IMR-90 (cell line): ENCODE data around the gene KIF25. TPM values are rescaled to one million over a fixed set of nuclear protein-coding genes. Genes with fewer than 3 reads are reported as not detected.

Experiments used
- ATAC-seq: fragments of 200-7000 bp; cut with Tn5 transposase; 2 replicates; pipeline ENCODE4 v1.9.1; 2020; ENCODE audit warnings: low read depth, mild to moderate bottlenecking, moderate library complexity
- BruUV-seq: library from RNA; stranded (reverse); fragments of 400-500 nt; replicated peaks from 2 replicates; lab custom pipeline; 2021; lab: Mats Ljungman, UMichigan
- CTCF ChIA-PET: fragments of 300-600 bp; formaldehyde crosslinking; extraction: SDS; loops from one replicate; lab custom pipeline; 2021; ENCODE audit warnings: antibody characterized with exemption; lab: Yijun Ruan, JAX
- POLR2A ChIA-PET: fragments of 300-600 bp; sonication (Branson Sonifier 250); formaldehyde crosslinking; loops from one replicate; lab custom pipeline; 2022; ENCODE audit warnings: antibody characterized with exemption; ENCODE audit not compliant: unreplicated experiment; lab: Charles Lee
- DNase-seq: peaks from one replicate; pipeline ENCODE4 v3.0.0; 2013
- H2AFZ ChIP-seq: replicated peaks from 2 replicates; pipeline ENCODE3; 2013; ENCODE audit warnings: low read length, mild to moderate bottlenecking; ENCODE audit not compliant: poor library complexity
- H2AK5ac ChIP-seq: 2 replicates; pipeline ENCODE4 v1.6.1; 2013; ENCODE audit warnings: low read depth, low read length, inconsistent platforms
- H2AK9ac ChIP-seq: replicated peaks from 2 replicates; pipeline ENCODE3; 2013; ENCODE audit warnings: mild to moderate bottlenecking, low read depth, low read length, moderate library complexity; ENCODE audit not compliant: poor library complexity
- H2BK120ac ChIP-seq: 2 replicates; pipeline ENCODE4 v1.6.1; 2013; ENCODE audit warnings: low read depth, low read length, inconsistent platforms
- H2BK15ac ChIP-seq: 3 replicates; pipeline ENCODE4 v1.6.1; 2013; ENCODE audit warnings: low read depth, low read length, inconsistent platforms
- H2BK20ac ChIP-seq: 2 replicates; pipeline ENCODE4 v1.6.1; 2013; ENCODE audit warnings: low read depth, mild to moderate bottlenecking, inconsistent platforms, low read length, moderate library complexity
- H2BK5ac ChIP-seq: 2 replicates; pipeline ENCODE4 v1.6.1; 2013; ENCODE audit warnings: mild to moderate bottlenecking, low read depth, low read length, inconsistent platforms; ENCODE audit not compliant: poor library complexity, severe bottlenecking
- H3K14ac ChIP-seq: replicated peaks from 2 replicates; pipeline ENCODE4 v1.6.1; 2013; ENCODE audit warnings: low read depth, low read length, inconsistent platforms
- H3K18ac ChIP-seq: 2 replicates; pipeline ENCODE4 v1.6.1; 2013; ENCODE audit warnings: low read depth, low read length, control low read depth
- H3K23ac ChIP-seq: 2 replicates; pipeline ENCODE4 v1.6.1; 2013; ENCODE audit warnings: low read depth, low read length, inconsistent platforms
- H3K27ac ChIP-seq: 2 replicates; pipeline ENCODE4 v1.5.1; 2013; ENCODE audit warnings: mild to moderate bottlenecking, control low read depth, low read length; ENCODE audit not compliant: insufficient read depth
- H3K27me3 ChIP-seq: 2 replicates; pipeline ENCODE4 v1.6.1; 2013; ENCODE audit warnings: low read length; ENCODE audit not compliant: control insufficient read depth, insufficient read depth
- H3K36me3 ChIP-seq: 2 replicates; pipeline ENCODE4 v1.6.1; 2013; ENCODE audit warnings: low read length, mixed read lengths; ENCODE audit not compliant: control insufficient read depth, insufficient read depth
- H3K4ac ChIP-seq: 2 replicates; pipeline ENCODE4 v1.6.1; 2013; ENCODE audit warnings: low read depth, low read length, inconsistent platforms
- H3K4me1 ChIP-seq: 2 replicates; pipeline ENCODE4 v1.6.1; 2013; ENCODE audit warnings: low read length, mixed read lengths; ENCODE audit not compliant: control insufficient read depth, insufficient read depth
- H3K4me2 ChIP-seq: 2 replicates; pipeline ENCODE4 v1.6.1; 2013; ENCODE audit warnings: low read depth, mild to moderate bottlenecking, control low read depth, low read length, moderate library complexity
- H3K4me3 ChIP-seq: 2 replicates; pipeline ENCODE4 v1.5.1; 2013; ENCODE audit warnings: low read depth, mild to moderate bottlenecking, control low read depth, low read length, moderate library complexity; ENCODE audit not compliant: insufficient read depth
- H3K56ac ChIP-seq: 2 replicates; pipeline ENCODE4 v1.6.1; 2013; ENCODE audit warnings: low read length, inconsistent platforms; ENCODE audit not compliant: insufficient read depth; ENCODE audit errors: extremely low read depth
- H3K79me1 ChIP-seq, 2 experiments: 2 replicates each; pipeline ENCODE4 v1.6.1; 2013; ENCODE audit warnings: low read length in 2 of 2, inconsistent platforms in 1 of 2, low read depth in 1 of 2
- H3K9ac ChIP-seq: 2 replicates; pipeline ENCODE4 v1.6.1; 2013; ENCODE audit warnings: low read depth, low read length, control low read depth
- H3K9me1 ChIP-seq: 2 replicates; pipeline ENCODE4 v1.6.1; 2013; ENCODE audit warnings: low read length, inconsistent platforms; ENCODE audit not compliant: insufficient read depth
- H3K9me3 ChIP-seq: 2 replicates; pipeline ENCODE4 v1.6.1; 2013; ENCODE audit warnings: low read length; ENCODE audit not compliant: control insufficient read depth, insufficient read depth
- H4K20me1 ChIP-seq: 2 replicates; pipeline ENCODE4 v1.6.1; 2013; ENCODE audit warnings: low read length, inconsistent platforms; ENCODE audit not compliant: insufficient read depth
- H4K5ac ChIP-seq: 2 replicates; pipeline ENCODE4 v1.6.1; 2013; ENCODE audit warnings: mild to moderate bottlenecking, low read depth, low read length, control low read depth
- H4K8ac ChIP-seq, 2 experiments: 2 replicates each; pipeline ENCODE4 v1.6.1; 2013; ENCODE audit warnings: low read depth in 2 of 2, low read length in 2 of 2, control low read depth in 1 of 2, inconsistent platforms in 1 of 2
- H4K91ac ChIP-seq: 2 replicates; pipeline ENCODE4 v1.6.1; 2013; ENCODE audit warnings: low read depth, low read length, inconsistent platforms; ENCODE audit not compliant: insufficient read depth
- CEBPB ChIP-seq: IDR thresholded peaks from 2 replicates; pipeline ENCODE4 v1.6.1; 2012; ENCODE audit warnings: low read depth, low read length, improper control_type of control experiment
- CTCF ChIP-seq: conservative IDR thresholded peaks from 2 replicates; pipeline ENCODE4 v1.5.1; 2012; ENCODE audit warnings: mild to moderate bottlenecking, low read depth, low read length, improper control_type of control experiment
- FOS ChIP-seq: fragments of 150-350 bp; IDR thresholded peaks from 2 replicates; pipeline ENCODE4 v1.6.1; 2016; ENCODE audit warnings: low read depth, low read length
- MAFK ChIP-seq: IDR thresholded peaks from 2 replicates; pipeline ENCODE4 v1.6.1; 2012; ENCODE audit warnings: low read depth, low read length, improper control_type of control experiment
- MAZ ChIP-seq: IDR thresholded peaks from 2 replicates; pipeline ENCODE4 v1.6.1; 2012; ENCODE audit warnings: low read depth, mild to moderate bottlenecking, low read length, improper control_type of control experiment, moderate library complexity, borderline replicate concordance
- NFE2L2 ChIP-seq: fragments of 150-350 bp; IDR thresholded peaks from 2 replicates; pipeline ENCODE4 v1.6.1; 2016; ENCODE audit warnings: low read depth, mild to moderate bottlenecking, low read length
- POLR2A ChIP-seq: IDR thresholded peaks from 2 replicates; pipeline ENCODE4 v1.6.1; 2012; ENCODE audit warnings: mild to moderate bottlenecking, low read depth, low read length
- RAD21 ChIP-seq: IDR thresholded peaks from 2 replicates; pipeline ENCODE4 v1.6.1; 2012; ENCODE audit warnings: low read length, improper control_type of control experiment
- RFX5 ChIP-seq: IDR thresholded peaks from 2 replicates; pipeline ENCODE4 v1.8.0; 2012; ENCODE audit warnings: low read depth, mild to moderate bottlenecking, low read length, moderate library complexity
- SMC3 ChIP-seq: fragments of 150-350 bp; IDR thresholded peaks from 2 replicates; pipeline ENCODE4 v1.6.1; 2016; ENCODE audit warnings: low read depth, mild to moderate bottlenecking, antibody characterized with exemption, low read length, moderate library complexity
- WGBS, 2 experiments: methylation state at CpG; one replicate each; pipeline versions ENCODE4 v1.1.5 to v1.1.7; 2013; ENCODE audit warnings: missing lambda C conversion rate in 2 of 2; ENCODE audit not compliant: insufficient read length in 1 of 2; ENCODE audit errors: extremely low coverage in 2 of 2; 5-methylcytosine and 5-hydroxymethylcytosine counted together
- dilution Hi-C: fragments of 300-500 bp; cut with HindIII; formaldehyde crosslinking; loops from one replicate; pipeline ENCODE4 v1.14.3; 2018; ENCODE audit warnings: low sequenced_read_pairs; ENCODE audit not compliant: unreplicated experiment
- in situ Hi-C: fragments of 300-500 bp; cut with MboI; formaldehyde crosslinking; loops from 3 replicates; pipeline ENCODE4 v1.14.3; 2019; ENCODE audit warnings: low sequenced_read_pairs, inconsistent platforms, mixed read lengths
- intact Hi-C: fragments of 100-400 bp; cut with micrococcal nuclease; formaldehyde crosslinking; loops from 2 replicates; pipeline ENCODE4 v1.10.0; 2022
- polyA plus RNA-seq, 3 experiments: library from polyadenylated mRNA; depleted of rRNA; stranded (reverse); fragments of >200 nt; gene quantifications; 2 replicates each; pipeline ENCODE4 v1.2.3, GENCODE V29; 2012; ENCODE audit warnings: low replicate concordance in 1 of 3
- total RNA-seq: library from RNA; depleted of rRNA; stranded (reverse); fragments of >200 nt; gene quantifications from 2 replicates; pipeline ENCODE4 v1.2.3, GENCODE V29; 2012
- TF ChIP-seq, protein P1 (sequence below): fragments of 150-350 bp; IDR thresholded peaks from 2 replicates; pipeline ENCODE4 v1.6.1; 2016; ENCODE audit warnings: low read depth, mild to moderate bottlenecking, low read length, moderate library complexity, borderline replicate concordance
- TF ChIP-seq, protein P2 (sequence below): fragments of 150-350 bp; IDR thresholded peaks from 2 replicates; pipeline ENCODE4 v1.6.1; 2017; ENCODE audit warnings: mild to moderate bottlenecking, antibody characterized with exemption, low read length, low read depth

Gene KIF25
- total and polyA plus RNA-seq, 2 of the 4 experiments (the other 2 are of a cell fraction), result not detected

GRCh38 chr6:168044521-168045130 lies 47.2 kb downstream of the KIF25 start:
- H3K27ac ChIP-seq, result no peak overlapping the region
- no peak overlapping the region for H2AK9ac ChIP-seq
- no TSS peak for BruUV-seq
- no peak overlapping the region for H3K4me3 ChIP-seq
- ChIA-PET CTCF (no interaction called here), POLR2A (no interaction called here)
- no peaks in the 10 kb centered on the region for H3K36me3 ChIP-seq
- no peak overlapping the region for H3K14ac ChIP-seq
- no peak overlapping the region for H3K56ac ChIP-seq
- no peak overlapping the region for H2AK5ac ChIP-seq
- no peak overlapping the region for H3K4me2 ChIP-seq
- intact Hi-C loops (no loop called here), dilution Hi-C loops (no loop called here), in situ Hi-C loops (no loop called here)
- no peak overlapping the region for H2BK20ac ChIP-seq
- no peaks in the 10 kb centered on the region for H3K27me3 ChIP-seq
- DNase-seq (no peak), ATAC-seq (no peak)
- H3K18ac ChIP-seq, result no peak overlapping the region
- H4K5ac ChIP-seq, result no peak overlapping the region
- H3K9me1 ChIP-seq, result no peaks in the 10 kb centered on the region
- WGBS, 2 experiments, result 90% methylated on average over 11 of the region's 28 CpGs; no CpG with 5 or more reads in 1 of the 2 experiments
- H3K9ac ChIP-seq, result no peak overlapping the region
- no peak overlapping the region for H2AFZ ChIP-seq
- no peak overlapping the region for H3K23ac ChIP-seq
- H3K4ac ChIP-seq, result no peak overlapping the region
- no peak overlapping the region for H4K8ac ChIP-seq
- no peaks in the 10 kb centered on the region for H3K79me1 ChIP-seq
- TF ChIP-seq FOS (no peak), NFE2L2 (no peak), MAFK (no peak), RAD21 (no peak), CEBPB (no peak), RFX5 (no peak), MAZ (no peak), POLR2A (no peak), SMC3 (no peak), CTCF (no peak)
- TF ChIP-seq, protein P1, sequence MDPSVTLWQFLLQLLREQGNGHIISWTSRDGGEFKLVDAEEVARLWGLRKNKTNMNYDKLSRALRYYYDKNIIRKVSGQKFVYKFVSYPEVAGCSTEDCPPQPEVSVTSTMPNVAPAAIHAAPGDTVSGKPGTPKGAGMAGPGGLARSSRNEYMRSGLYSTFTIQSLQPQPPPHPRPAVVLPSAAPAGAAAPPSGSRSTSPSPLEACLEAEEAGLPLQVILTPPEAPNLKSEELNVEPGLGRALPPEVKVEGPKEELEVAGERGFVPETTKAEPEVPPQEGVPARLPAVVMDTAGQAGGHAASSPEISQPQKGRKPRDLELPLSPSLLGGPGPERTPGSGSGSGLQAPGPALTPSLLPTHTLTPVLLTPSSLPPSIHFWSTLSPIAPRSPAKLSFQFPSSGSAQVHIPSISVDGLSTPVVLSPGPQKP, result no peak
- TF ChIP-seq, protein P2, sequence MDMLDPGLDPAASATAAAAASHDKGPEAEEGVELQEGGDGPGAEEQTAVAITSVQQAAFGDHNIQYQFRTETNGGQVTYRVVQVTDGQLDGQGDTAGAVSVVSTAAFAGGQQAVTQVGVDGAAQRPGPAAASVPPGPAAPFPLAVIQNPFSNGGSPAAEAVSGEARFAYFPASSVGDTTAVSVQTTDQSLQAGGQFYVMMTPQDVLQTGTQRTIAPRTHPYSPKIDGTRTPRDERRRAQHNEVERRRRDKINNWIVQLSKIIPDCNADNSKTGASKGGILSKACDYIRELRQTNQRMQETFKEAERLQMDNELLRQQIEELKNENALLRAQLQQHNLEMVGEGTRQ, result no peak
- no peak overlapping the region for H2BK5ac ChIP-seq
- H4K91ac ChIP-seq, result no peak overlapping the region
- no peaks in the 10 kb centered on the region for H4K20me1 ChIP-seq
- peaks cover 3% of the 10 kb centered on the region; the same call in 1 of the 2 replicates for H3K9me3 ChIP-seq
- H2BK15ac ChIP-seq, result no peak overlapping the region
- H2BK120ac ChIP-seq, result no peak overlapping the region
- H3K4me1 ChIP-seq, result peaks cover 6% of the 10 kb centered on the region; the same call in 1 of the 2 replicates
